HuH-7.5 (cell line): ENCODE measurements around the gene HSBP1.

Source experiments
- DNase-seq: peaks from one replicate; pipeline ENCODE4 v3.0.0; 2011; ENCODE audit warnings: low spot score

The HSBP1 gene

GRCh38 chr16:83803811-83804210 is 4.0 kb upstream of the HSBP1 start:
- no peak for DNase-seq

- DNase-seq = no peak
These were observed 3.4 kb upstream of the HSBP1 start for GRCh38 chr16:83804366-83804765.

- DNase-seq = no peak
These were observed 1.7 kb upstream of the HSBP1 start for GRCh38 chr16:83806036-83806435.

- no peak for DNase-seq
These were observed 1.0 kb upstream of the HSBP1 start for GRCh38 chr16:83806731-83807130.

GRCh38 chr16:83807327-83807709 is 460 bp upstream of the HSBP1 start:
- no peak for DNase-seq

- no peak for DNase-seq
These were observed 816 bp downstream of the HSBP1 start for GRCh38 chr16:83808573-83809014.

- no peak for DNase-seq
These were observed 1.3 kb downstream of the HSBP1 start for GRCh38 chr16:83809092-83809491.

- DNase-seq = no peak
These were observed 3.1 kb downstream of the HSBP1 start for GRCh38 chr16:83810901-83811300.

GRCh38 chr16:83813823-83814658 is 6.3 kb downstream of the HSBP1 start:
- DNase-seq = no peak

GRCh38 chr16:83814659-83814985 is 6.8 kb downstream of the HSBP1 start:
- DNase-seq = no peak

- no peak for DNase-seq
These were observed 9.2 kb downstream of the HSBP1 start for GRCh38 chr16:83817022-83817421.

GRCh38 chr16:83818276-83818675 is 10.5 kb downstream of the HSBP1 start:
- DNase-seq = no peak

GRCh38 chr16:83819361-83819760 is 11.6 kb downstream of the HSBP1 start:
- DNase-seq = no peak

- DNase-seq = peak; percentile 85
These were observed 18.6 kb downstream of the HSBP1 start for GRCh38 chr16:83826146-83826913.

- DNase-seq = no peak
These were observed 22.5 kb downstream of the HSBP1 start for GRCh38 chr16:83830091-83830768.

GRCh38 chr16:83830769-83831455 is 23.1 kb downstream of the HSBP1 start:
- no peak for DNase-seq

GRCh38 chr16:83831456-83831987 is 23.7 kb downstream of the HSBP1 start:
- no peak for DNase-seq

- DNase-seq = no peak
These were observed 26.1 kb downstream of the HSBP1 start for GRCh38 chr16:83833921-83834320.

GRCh38 chr16:83835586-83836566 is 28.1 kb downstream of the HSBP1 start:
- no peak for DNase-seq

GRCh38 chr16:83837566-83837965 is 29.8 kb downstream of the HSBP1 start:
- DNase-seq = no peak

GRCh38 chr16:83838151-83838550 is 30.4 kb downstream of the HSBP1 start:
- no peak for DNase-seq
